Naive thymus-derived CD8-positive, alpha-beta T cell (primary cell): Measurements from ENCODE around the gene RASA1. TPM values are rescaled to one million over a fixed set of nuclear protein-coding genes. Genes with fewer than 3 reads are reported as not detected.

Source experiments
- ATAC-seq, 2 donors: fragments of 150-1000 bp; cut with Tn5 transposase in 1 of 2; sonication (Bioruptor Pico), chemical (Tn5 transposase) in 1 of 2; 1 replicate in 1 of 2; 2 replicates in 1 of 2; pipeline ENCODE4 v1.10.0; 2021; ENCODE audit warnings: mild to moderate bottlenecking in 2 of 2, moderate library complexity in 2 of 2
- POLR2A ChIA-PET: fragments of 350-600 bp; sonication (Branson Sonifier 250); formaldehyde crosslinking; loops from one replicate; lab custom pipeline; 2021; ENCODE audit warnings: antibody characterized with exemption; lab: Charles Lee
- DNase-seq, 10 donors: peaks; one replicate each; pipeline versions ENCODE4 v3.0.0 to v3.0.0-alpha.2; 2020 to 2022
- H3K27ac Mint-ChIP-seq, 10 donors: one replicate each; pipeline ENCODE4 v1.8.0; 2020 to 2022; ENCODE audit warnings: mild to moderate bottlenecking in 10 of 10, mixed read lengths in 10 of 10, moderate library complexity in 4 of 10, inconsistent platforms in 1 of 10
- H3K27me3 Mint-ChIP-seq, 5 donors: one replicate each; pipeline ENCODE4 v1.8.0; 2021 to 2022; ENCODE audit warnings: mixed read lengths in 5 of 5
- H3K36me3 Mint-ChIP-seq, 3 donors: one replicate each; pipeline ENCODE4 v1.8.0; 2020 to 2022; ENCODE audit warnings: mixed read lengths in 3 of 3, mild to moderate bottlenecking in 2 of 3, inconsistent platforms in 1 of 3
- H3K4me1 Mint-ChIP-seq, 4 donors: one replicate each; pipeline ENCODE4 v1.8.0; 2021 to 2022; ENCODE audit warnings: mixed read lengths in 4 of 4
- H3K4me3 Mint-ChIP-seq, 10 donors: one replicate each; pipeline ENCODE4 v1.8.0; 2020 to 2022; ENCODE audit warnings: mild to moderate bottlenecking in 10 of 10, mixed read lengths in 10 of 10, moderate library complexity in 6 of 10, inconsistent platforms in 1 of 10
- H3K9me3 Mint-ChIP-seq, 9 donors: one replicate each; pipeline ENCODE4 v1.8.0; 2020 to 2022; ENCODE audit warnings: mixed read lengths in 9 of 9, mild to moderate bottlenecking in 3 of 9, inconsistent platforms in 1 of 9, moderate library complexity in 1 of 9
- polyA plus RNA-seq, 3 donors: library from polyadenylated mRNA; unstranded; fragments of 300-500 nt; fragmentation: Illumina TruSeq; gene quantifications; one replicate each; pipeline ENCODE4 v1.2.3, GENCODE V29; 2021
- total RNA-seq, 8 experiments: library from RNA in 2 of 8; stranded (reverse) in 2 of 8; gene quantifications; one replicate each; pipeline ENCODE4 v1.2.3 and lab custom pipeline; 2021 to 2026

The RASA1 gene
- total and polyA plus RNA-seq, 5 experiments from 2014 or later = 3.4 to 26.1 (median 7.7) TPM

DNA sequence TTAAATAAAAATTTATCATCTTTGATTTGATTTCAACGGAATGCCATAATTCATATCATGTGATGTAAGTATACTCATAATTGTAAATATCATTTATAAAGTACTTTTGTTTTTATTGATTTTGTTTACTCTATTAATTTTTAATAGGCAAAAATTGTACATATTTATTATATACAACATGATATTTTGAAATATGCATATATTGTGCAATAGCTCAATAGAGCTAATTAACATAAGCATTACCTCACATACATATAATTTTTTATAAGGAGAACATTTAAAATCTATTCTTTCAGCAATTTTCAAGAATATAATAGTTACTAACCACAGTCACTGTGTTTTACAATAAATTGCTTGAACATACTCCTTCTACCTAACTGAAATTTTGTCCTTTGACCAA lies 170.0 kb downstream of the RASA1 start:
- POLR2A ChIA-PET = no interaction called here
- Mint-ChIP-seq H3K27me3 (peaks cover 2 to 19% (median 9%) of the 10 kb centered on the region in 5 donors), H3K4me3 (no peak overlapping the region), H3K27ac (no peak overlapping the region), H3K4me1 (no peaks in the 10 kb centered on the region), H3K9me3 (peaks cover 0 to 3% (median 0%) of the 10 kb centered on the region in 9 donors), H3K36me3 (peaks cover 0 to 3% (median 0%) of the 10 kb centered on the region in 3 donors)
- DNase-seq (no peak), ATAC-seq (no peak)

GRCh38 chr5:87438231-87438630 lies 170.5 kb downstream of the RASA1 start:
- H3K36me3 Mint-ChIP-seq = peaks cover 0 to 3% (median 0%) of the 10 kb centered on the region in 3 donors
- POLR2A ChIA-PET = no interaction called here
- H3K27ac Mint-ChIP-seq = no peak overlapping the region
- no peak overlapping the region for H3K4me3 Mint-ChIP-seq
- DNase-seq = no peak
- H3K9me3 Mint-ChIP-seq = peaks cover 0 to 3% (median 0%) of the 10 kb centered on the region in 9 donors
- no peaks in the 10 kb centered on the region for H3K4me1 Mint-ChIP-seq
- peaks cover 3 to 21% (median 9%) of the 10 kb centered on the region in 5 donors for H3K27me3 Mint-ChIP-seq
- no peak for ATAC-seq

Other genes with a start within 250 kb of the RASA1 start
- 10 to 100 TPM; 86.9 TPM for gene CCNH, start 145.0 kb downstream of the RASA1 start, total RNA-seq
- gene CCNH, start 145.0 kb downstream of the RASA1 start, polyA plus RNA-seq = 10 to 100 TPM; 50.2 to 58.1 (median 57.3) TPM